Measurements from ENCODE around the gene NKD2. TPM values are rescaled to one million over a fixed set of nuclear protein-coding genes. Genes with fewer than 3 reads are reported as not detected.

The NKD2 gene
- total and polyA plus RNA-seq, 2 of the 4 experiments (the other 2 are of a cell fraction), result not detected

GRCh38 chr5:1038417-1039209 is 30.0 kb downstream of the NKD2 start:
- H4K20me1 ChIP-seq (ENCODE audit: insufficient read depth, low read length), result no peaks in the 10 kb centered on the region
- dilution Hi-C loops (cut with HindIII; ENCODE audit: low sequenced_read_pairs, unreplicated experiment), result no loop called here
- intact Hi-C loops (cut with micrococcal nuclease), result no loop called here
- no peak overlapping the region for H2AFZ ChIP-seq (replicated peaks; ENCODE audit: low read length, poor library complexity)
- no peak overlapping the region for H3K56ac ChIP-seq (ENCODE audit: extremely low read depth, insufficient read depth, low read length)
- H2BK20ac ChIP-seq (ENCODE audit: low read depth, low read length), result no peak overlapping the region
- H3K4ac ChIP-seq (ENCODE audit: low read depth, low read length), result no peak overlapping the region
- H3K4me1 ChIP-seq (ENCODE audit: control insufficient read depth, insufficient read depth, low read length), result no peaks in the 10 kb centered on the region
- ATAC-seq (ENCODE audit: low read depth) (no peak), DNase-seq (no peak)
- no TSS peak for BruUV-seq (replicated peaks)
- no peak overlapping the region for H3K18ac ChIP-seq (ENCODE audit: low read depth, low read length)
- ChIA-PET CTCF (no interaction called here), POLR2A (ENCODE audit: unreplicated experiment) (no interaction called here)
- H4K8ac ChIP-seq (ENCODE audit: low read depth in 2 of 2, low read length in 2 of 2), result no peak overlapping the region
- H3K36me3 ChIP-seq (ENCODE audit: control insufficient read depth, insufficient read depth, low read length), result no peaks in the 10 kb centered on the region
- H2BK15ac ChIP-seq (ENCODE audit: low read depth, low read length), result no peak overlapping the region
- H3K4me2 ChIP-seq (ENCODE audit: low read depth, low read length), result no peak overlapping the region
- in situ Hi-C loops (cut with MboI; ENCODE audit: low sequenced_read_pairs), result no loop called here
- no peak overlapping the region for H3K27ac ChIP-seq (ENCODE audit: insufficient read depth, low read length)
- no peak overlapping the region for H2BK5ac ChIP-seq (ENCODE audit: low read depth, low read length, poor library complexity, severe bottlenecking)
- 86% methylated on average over 19 of the region's 28 CpGs; no CpG with 5 or more reads in 1 of the 2 experiments for WGBS, 2 experiments (ENCODE audit: extremely low coverage in 2 of 2, insufficient read length in 1 of 2)
- H3K27me3 ChIP-seq (ENCODE audit: control insufficient read depth, insufficient read depth, low read length), result no peaks in the 10 kb centered on the region
- no peak for TF ChIP-seq CHD1 (IDR thresholded peaks at IDR 0.05; ENCODE audit: low read depth, low read length)
- TF ChIP-seq RFX5 (IDR thresholded peaks at IDR 0.05; ENCODE audit: low read depth, low read length), result no peak
- TF ChIP-seq CEBPB (IDR thresholded peaks at IDR 0.05; ENCODE audit: low read depth, low read length), result no peak
- no peak for TF ChIP-seq POLR2A (IDR thresholded peaks at IDR 0.05; ENCODE audit: low read depth, low read length)
- no peak for TF ChIP-seq ELK1 (IDR thresholded peaks at IDR 0.05; ENCODE audit: borderline replicate concordance, low read depth, low read length)
- no peak for TF ChIP-seq RCOR1 (IDR thresholded peaks at IDR 0.05; ENCODE audit: insufficient replicate concordance, low read length)
- no peak for TF ChIP-seq CTCF (conservative IDR thresholded peaks at IDR 0.05; ENCODE audit: low read depth, low read length)
- no peak for TF ChIP-seq FOS (IDR thresholded peaks at IDR 0.05; ENCODE audit: low read depth, low read length)
- no peak for TF ChIP-seq SMC3 (IDR thresholded peaks at IDR 0.05; ENCODE audit: low read depth, low read length)
- TF ChIP-seq BHLHE40 (IDR thresholded peaks at IDR 0.05; ENCODE audit: low read depth, low read length), result no peak
- no peak for TF ChIP-seq RAD21 (IDR thresholded peaks at IDR 0.05; ENCODE audit: low read length)
- TF ChIP-seq MXI1 (IDR thresholded peaks at IDR 0.05; ENCODE audit: borderline replicate concordance, low read depth, low read length), result no peak
- no peak for TF ChIP-seq USF2 (IDR thresholded peaks at IDR 0.05; ENCODE audit: low read depth, low read length)
- no peak for TF ChIP-seq MAFK (IDR thresholded peaks at IDR 0.05; ENCODE audit: low read depth, low read length)
- TF ChIP-seq MAZ (IDR thresholded peaks at IDR 0.05; ENCODE audit: borderline replicate concordance, low read depth, low read length), result no peak
- TF ChIP-seq NFE2L2 (IDR thresholded peaks at IDR 0.05; ENCODE audit: low read depth, low read length), result no peak
- H3K9me1 ChIP-seq (ENCODE audit: insufficient read depth, low read length), result no peaks in the 10 kb centered on the region
- no peak overlapping the region for H2AK9ac ChIP-seq (replicated peaks; ENCODE audit: low read depth, low read length, poor library complexity)
- no peak overlapping the region for H4K5ac ChIP-seq (ENCODE audit: low read depth, low read length)
- H3K4me3 ChIP-seq (ENCODE audit: insufficient read depth, low read depth, low read length), result no peak overlapping the region
- H3K23ac ChIP-seq (ENCODE audit: low read depth, low read length), result no peak overlapping the region
- no peak overlapping the region for H4K91ac ChIP-seq (ENCODE audit: insufficient read depth, low read depth, low read length)
- no peak overlapping the region for H3K14ac ChIP-seq (replicated peaks; ENCODE audit: low read depth, low read length)
- no peak overlapping the region for H2AK5ac ChIP-seq (ENCODE audit: low read depth, low read length)
- no peak overlapping the region for H2BK120ac ChIP-seq (ENCODE audit: low read depth, low read length)
- H3K79me1 ChIP-seq (ENCODE audit: low read depth in 1 of 2, low read length in 2 of 2), result no peaks in the 10 kb centered on the region
- no peak overlapping the region for H3K9ac ChIP-seq (ENCODE audit: low read depth, low read length)
- peaks cover 9% of the 10 kb centered on the region; the same call in 1 of the 2 replicates for H3K9me3 ChIP-seq (ENCODE audit: control insufficient read depth, insufficient read depth, low read length)

Data from IMR-90 (cell line).